Suprapubic skin (tissue), 3 donors: ENCODE results near the gene FIZ1.

ENCODE experiments used
- CTCF ChIP-seq, 2 donors: fragments of 200-600 bp in 1 of 2; fragments of 450-650 bp in 1 of 2; sonication (generic) in 1 of 2; IDR thresholded peaks; one replicate each; pipeline ENCODE4 v1.5.1; 2016 to 2019; ENCODE audit warnings: antibody characterized with exemption in 2 of 2, mild to moderate bottlenecking in 1 of 2, moderate library complexity in 1 of 2
- EP300 ChIP-seq: sonication (generic); formaldehyde crosslinking; IDR thresholded peaks from one replicate; pipeline ENCODE4 v1.6.1; 2017; ENCODE audit warnings: antibody characterized with exemption
- POLR2A ChIP-seq, 2 donors: fragments of 450-650 bp; IDR thresholded peaks; one replicate each; pipeline ENCODE4 v1.6.1; 2017; ENCODE audit warnings: antibody characterized with exemption in 2 of 2, mild to moderate bottlenecking in 2 of 2, moderate library complexity in 2 of 2

DNA sequence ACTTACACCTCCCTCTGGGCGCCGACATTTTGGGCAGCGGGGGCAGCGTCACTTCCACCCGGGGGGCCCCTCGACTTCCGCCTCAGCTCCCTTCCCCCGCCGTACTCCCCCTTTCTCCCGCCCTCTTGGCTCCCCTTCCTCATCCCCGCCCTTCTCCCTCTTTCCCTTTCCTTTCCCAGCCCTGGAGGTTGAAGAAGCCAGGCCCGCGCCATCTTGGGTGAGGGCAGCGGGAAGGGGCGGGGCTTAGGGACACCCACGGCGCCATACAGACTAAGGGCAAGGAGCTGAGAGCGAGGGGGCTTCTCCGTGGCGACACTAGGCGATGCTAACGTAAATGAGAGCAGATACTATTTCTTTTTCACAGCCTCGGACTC, at the start of gene FIZ1:
- no peak for TF ChIP-seq CTCF (IDR thresholded peaks at IDR 0.05)
- no peak for TF ChIP-seq EP300
- no peak for TF ChIP-seq POLR2A (IDR thresholded peaks at IDR 0.05)
